ENCODE data around the gene SIVA1. TPM values are rescaled to one million over a fixed set of nuclear protein-coding genes. Genes with fewer than 3 reads are reported as not detected.

SIVA1 gene
- 65.9 and 68.1 TPM in 2 replicates for total RNA-seq

DNA sequence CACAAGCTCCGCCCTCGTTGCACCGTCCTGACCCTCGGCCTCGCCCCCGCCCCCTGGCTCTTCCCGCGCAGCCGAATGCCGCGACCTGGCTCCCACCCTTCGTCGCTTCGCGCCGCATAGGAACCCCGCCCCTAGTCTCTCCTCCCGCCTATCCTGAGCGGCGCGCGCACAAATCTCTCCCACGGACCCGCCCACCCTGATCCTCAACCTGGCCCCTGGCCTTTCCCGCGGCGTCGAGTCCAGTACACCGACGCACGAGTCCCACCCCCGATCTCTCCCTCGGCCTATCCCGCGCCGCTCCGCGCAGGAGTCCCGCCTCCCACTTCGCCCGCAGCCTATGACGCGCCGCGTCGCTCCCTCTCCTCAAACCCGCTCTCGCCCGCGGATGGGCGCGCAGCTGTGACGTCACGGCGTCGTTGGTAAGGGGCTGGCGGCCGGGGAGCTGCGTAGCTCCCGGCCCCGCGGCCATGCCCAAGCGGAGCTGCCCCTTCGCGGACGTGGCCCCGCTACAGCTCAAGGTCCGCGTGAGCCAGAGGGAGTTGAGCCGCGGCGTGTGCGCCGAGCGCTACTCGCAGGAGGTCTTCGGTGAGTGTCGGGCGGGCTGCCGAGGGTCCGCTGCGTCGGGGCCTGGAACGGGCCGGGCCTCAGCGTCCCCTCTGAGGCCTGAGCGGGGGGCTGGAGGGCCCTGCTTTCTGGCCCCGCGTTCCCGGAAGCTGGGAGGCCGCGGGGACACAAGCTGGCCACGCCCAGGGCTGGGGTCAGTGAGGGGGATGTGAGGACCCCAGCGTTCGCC is at the start of gene SIVA1:
Gene SIVA1 (plus strand): TSS at position 413 of the 793 bp plus-strand sequence. CDS start 55 bp downstream, at position 468.

DNA sequence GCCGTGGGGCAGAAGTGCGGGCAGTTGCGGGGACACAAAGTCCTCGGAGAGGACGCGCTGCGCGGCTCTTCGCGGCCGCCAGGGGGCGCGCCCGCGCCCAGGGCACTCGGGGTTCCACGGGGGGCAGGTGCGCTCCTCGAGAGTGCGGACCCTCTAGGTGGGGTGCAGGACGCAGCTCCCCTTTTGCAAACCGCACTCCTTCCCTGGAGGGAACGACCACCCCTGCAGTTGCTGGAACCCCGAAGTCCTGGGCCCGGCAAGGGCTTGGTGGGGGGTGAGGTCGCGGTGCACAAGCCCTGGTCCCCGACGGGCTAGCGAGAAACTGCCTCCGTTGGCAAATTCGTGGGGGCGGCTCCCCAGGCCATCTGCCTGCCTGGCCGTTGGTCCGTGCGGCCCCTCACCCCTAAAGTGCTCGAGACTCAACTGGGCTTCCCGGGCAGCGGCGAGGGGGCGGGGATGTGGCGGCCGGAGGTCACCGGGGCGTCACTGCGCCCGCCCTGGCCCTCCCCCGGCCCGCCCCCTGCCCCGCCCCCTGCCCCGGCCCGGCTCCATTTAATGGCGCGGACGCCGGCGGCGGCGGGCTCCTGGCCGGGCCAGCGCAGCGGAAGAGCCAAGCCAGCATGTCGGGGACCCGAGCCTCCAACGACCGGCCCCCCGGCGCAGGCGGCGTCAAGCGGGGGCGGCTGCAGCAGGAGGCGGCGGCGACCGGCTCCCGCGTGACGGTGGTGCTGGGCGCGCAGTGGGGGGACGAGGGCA is 29.1 kb upstream of the SIVA1 start, which contains the start of gene ADSS1:
Gene ADSS1 (plus strand): TSS at position 579 of the 756 bp plus-strand sequence. CDS start 42 bp downstream, at position 621.

DNA sequence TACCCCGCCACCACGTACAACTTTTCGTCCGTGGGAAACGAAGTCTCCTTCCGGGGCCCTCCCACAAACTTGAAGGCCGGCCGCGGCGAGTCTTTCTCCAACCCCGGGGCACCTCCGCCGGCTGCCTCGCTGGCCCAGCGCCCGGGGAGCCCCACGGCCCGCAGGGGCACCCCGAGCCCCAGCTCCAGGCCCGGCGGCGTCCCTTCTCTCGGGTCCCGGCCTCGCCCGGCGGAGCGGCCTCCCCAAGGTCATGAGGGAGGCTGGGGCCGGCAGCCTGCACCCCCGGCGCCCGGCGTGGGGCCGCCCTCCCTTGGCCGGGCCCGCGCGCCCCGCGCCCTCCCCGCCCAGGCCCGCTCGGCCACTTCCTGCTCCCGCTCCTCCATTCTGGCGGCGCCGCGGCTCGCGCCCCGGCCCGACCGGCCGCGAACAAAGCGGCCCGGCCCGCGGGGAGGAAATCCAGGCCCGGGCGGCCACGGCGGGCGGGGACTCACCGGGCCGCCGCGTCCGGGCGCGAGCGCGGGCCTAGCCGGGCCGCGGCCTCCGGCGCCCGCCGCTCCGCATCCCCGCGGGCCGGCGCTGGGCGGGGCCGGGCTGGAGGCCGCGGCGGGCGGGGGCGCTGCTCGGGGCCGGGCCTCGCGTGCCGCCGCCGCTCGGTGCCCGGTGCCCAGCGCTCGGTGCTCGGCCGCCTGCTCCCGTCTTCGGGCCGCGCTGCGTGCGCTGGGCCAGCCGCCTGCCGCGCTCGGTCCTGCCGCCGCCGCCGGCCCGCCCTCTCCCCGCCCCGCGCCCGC is 42.2 kb downstream of the SIVA1 start, which contains the start of gene AKT1:
Gene AKT1 (minus strand): TSS at position 756 of the 788 bp plus-strand sequence. CDS start 3,105 bp downstream, outside the sequence.

DNA sequence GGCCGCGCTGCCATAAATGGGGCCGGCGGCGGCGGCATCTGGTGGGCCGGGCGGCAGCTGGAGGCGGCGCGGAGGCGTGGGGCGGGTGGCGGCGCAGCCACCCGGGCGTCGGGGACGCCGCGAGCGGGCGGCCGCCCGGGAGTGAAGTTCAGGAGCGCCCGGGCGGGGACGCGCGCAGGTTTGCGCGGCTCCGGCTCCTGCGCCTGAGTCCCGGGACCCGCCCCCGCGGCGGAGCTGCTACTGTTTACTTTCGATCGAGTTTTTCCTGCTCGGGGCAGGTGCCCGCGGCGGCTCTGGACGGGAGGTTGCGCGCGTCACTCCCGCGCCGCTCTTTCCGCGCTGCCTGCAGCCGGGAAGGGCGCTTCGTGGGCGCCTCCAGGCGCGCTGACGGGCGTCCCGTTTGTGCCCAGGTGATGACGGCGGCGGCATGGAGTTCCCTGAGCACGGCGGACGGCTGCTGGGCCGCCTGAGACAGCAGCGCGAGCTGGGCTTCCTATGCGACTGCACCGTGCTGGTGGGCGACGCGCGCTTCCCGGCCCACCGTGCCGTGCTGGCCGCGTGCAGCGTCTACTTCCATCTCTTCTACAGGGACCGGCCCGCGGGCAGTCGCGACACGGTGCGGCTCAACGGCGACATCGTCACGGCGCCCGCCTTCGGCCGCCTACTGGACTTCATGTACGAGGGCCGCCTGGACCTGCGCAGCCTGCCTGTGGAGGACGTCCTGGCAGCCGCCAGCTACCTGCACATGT is 48.0 kb downstream of the SIVA1 start, which contains the start of gene ZBTB42:
Gene ZBTB42 (plus strand): TSS at position 331 of the 749 bp plus-strand sequence. CDS start 97 bp downstream, at position 428.

Other genes starting within 250 kb of the SIVA1 start
- not detected in 2 replicates for gene C14orf180, start 173.4 kb upstream of the SIVA1 start, total RNA-seq
- 0.52 TPM in 1 of 2 replicates, not detected in the other for gene TMEM179, start 148.4 kb upstream of the SIVA1 start, total RNA-seq
- gene INF2, start 63.5 kb upstream of the SIVA1 start, total RNA-seq: 25.5 and 26.4 TPM in 2 replicates
- gene ADSS1, start 28.9 kb upstream of the SIVA1 start, total RNA-seq: 6.9 and 9.2 TPM in 2 replicates
- gene AKT1, start 42.6 kb downstream of the SIVA1 start, total RNA-seq: 144 and 170 TPM in 2 replicates
- gene ZBTB42, start 48.0 kb downstream of the SIVA1 start, total RNA-seq: 1.5 and 2.2 TPM in 2 replicates
- gene CEP170B, start 112.1 kb downstream of the SIVA1 start, total RNA-seq: 7.1 and 8.2 TPM in 2 replicates
- gene PLD4, start 171.7 kb downstream of the SIVA1 start, total RNA-seq: under 0.01 and 0.09 TPM in 2 replicates
- 137 and 171 TPM in 2 replicates for gene AHNAK2, start 225.2 kb downstream of the SIVA1 start, total RNA-seq
- gene CLBA1, start 232.6 kb downstream of the SIVA1 start, total RNA-seq: 5.8 and 6.7 TPM in 2 replicates